GM12892 (cell line): ENCODE measurements around the gene GPR55.
"Not testable (repeated sequence)": the region's sequence is repeated elsewhere in the genome, so short reads cannot be mapped to it uniquely, and the experiment has no call there.

Experiments
- DNase-seq: peaks from one replicate; pipeline ENCODE4 v3.0.0; 2011; ENCODE audit not compliant: insufficient read length
- FAIRE-seq: peaks from 2 replicates; lab custom pipeline; 2011; peaks lifted over from hg19 to GRCh38; lab: Jason Lieb, UNC
- POLR2A ChIP-seq: IDR thresholded peaks from 2 replicates; pipeline ENCODE4 v1.6.1; 2011; ENCODE audit warnings: low read depth, low read length, control low read depth
- POLR2AphosphoS5 ChIP-seq: IDR thresholded peaks from 2 replicates; pipeline ENCODE4 v1.6.1; 2011; ENCODE audit warnings: low read depth, low read length, control low read depth
- TAF1 ChIP-seq: IDR thresholded peaks from 2 replicates; pipeline ENCODE4 v1.6.1; 2011; ENCODE audit warnings: low read depth, mild to moderate bottlenecking, control low read depth, low read length, borderline replicate concordance

Gene GPR55

DNA sequence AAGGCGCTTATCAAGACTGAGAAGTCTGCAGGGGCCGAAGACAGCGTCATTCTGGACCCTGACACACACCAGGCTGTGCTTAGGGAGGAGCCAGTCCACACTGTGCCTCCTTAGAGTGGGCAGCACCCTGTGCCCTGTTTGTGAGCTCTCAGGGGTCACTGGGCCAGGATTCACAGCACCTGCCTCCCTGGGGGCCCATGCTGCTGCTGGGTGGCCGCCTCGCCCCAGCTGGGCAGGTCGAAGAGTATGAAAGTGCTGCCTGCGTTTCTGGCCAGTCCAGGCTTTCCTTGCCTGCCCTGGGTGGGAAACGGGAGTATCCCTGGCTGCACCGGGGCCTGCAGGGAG is 15.4 kb upstream of the GPR55 start:
- no peak for DNase-seq
- TF ChIP-seq POLR2A (no peak), TAF1 (no peak), POLR2AphosphoS5 (no peak)
- no peak for FAIRE-seq

DNA sequence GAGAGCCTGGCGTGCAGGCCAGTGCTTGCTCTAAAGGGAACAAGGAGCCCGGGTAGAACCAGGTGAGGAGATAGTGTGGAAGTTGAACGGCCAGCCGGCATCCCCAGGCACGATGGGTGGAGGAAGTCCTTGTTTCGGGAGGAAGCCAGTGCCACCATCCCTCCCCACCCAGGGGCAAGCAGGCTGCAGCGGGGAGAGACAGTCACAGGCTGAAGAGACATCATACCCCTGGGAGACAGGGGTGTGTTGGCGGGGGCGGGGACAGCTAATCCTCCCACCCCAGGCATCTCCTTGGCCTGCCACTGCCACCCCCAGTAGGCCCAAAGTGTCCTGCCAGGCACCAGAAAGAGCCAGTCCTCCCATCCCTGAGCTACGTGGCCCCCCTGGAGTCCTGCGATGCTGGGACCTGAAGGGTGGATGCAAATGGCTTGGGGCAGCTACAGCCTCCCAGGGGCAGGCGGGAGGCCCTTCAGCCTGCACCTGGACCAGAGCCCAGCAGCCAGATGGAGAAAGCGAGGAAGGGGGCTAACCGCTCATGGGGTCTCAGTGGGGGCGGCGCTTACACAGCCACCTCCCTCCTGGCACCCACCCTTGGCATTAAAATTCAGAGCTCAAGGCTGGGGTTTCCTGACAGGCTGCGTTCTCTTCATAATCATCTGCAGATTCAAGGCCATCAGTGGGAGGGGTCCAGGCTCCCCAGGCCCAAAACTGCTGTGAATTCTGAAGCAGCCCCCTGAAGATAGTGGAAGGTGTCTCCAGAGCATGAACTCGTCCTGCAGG is 14.8 kb upstream of the GPR55 start:
- TF ChIP-seq POLR2AphosphoS5 (no peak), POLR2A (no peak), TAF1 (no peak)
- FAIRE-seq = no peak
- DNase-seq = no peak

DNA sequence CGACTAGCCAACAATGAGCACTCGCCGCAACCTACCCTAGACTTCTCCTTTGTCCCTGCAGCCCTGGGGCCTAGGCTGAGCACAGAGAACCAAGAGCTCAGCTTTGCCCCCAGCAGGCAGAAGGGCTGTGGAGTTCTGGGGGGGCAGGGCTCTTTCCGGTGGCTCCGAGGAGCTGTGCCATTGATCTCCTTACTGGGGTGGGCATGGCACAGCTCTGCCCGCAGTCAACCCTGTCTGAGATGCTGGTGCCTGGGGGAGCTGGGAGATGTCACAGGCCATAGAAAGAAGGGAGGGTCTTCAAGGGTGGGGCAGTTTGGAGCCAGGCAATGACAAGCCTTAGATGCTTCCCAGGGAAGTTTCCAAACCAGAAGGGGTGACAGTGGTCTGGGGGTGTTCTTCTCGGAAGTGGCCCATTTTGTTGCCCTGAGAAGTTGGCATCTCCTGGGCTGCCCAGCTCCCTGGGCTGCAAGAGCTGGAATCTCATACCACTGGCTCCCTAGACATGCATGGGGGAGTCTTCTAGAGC is 14.1 kb upstream of the GPR55 start:
- no peak for DNase-seq
- no peak for FAIRE-seq
- TF ChIP-seq POLR2A (no peak), POLR2AphosphoS5 (no peak), TAF1 (no peak)

DNA sequence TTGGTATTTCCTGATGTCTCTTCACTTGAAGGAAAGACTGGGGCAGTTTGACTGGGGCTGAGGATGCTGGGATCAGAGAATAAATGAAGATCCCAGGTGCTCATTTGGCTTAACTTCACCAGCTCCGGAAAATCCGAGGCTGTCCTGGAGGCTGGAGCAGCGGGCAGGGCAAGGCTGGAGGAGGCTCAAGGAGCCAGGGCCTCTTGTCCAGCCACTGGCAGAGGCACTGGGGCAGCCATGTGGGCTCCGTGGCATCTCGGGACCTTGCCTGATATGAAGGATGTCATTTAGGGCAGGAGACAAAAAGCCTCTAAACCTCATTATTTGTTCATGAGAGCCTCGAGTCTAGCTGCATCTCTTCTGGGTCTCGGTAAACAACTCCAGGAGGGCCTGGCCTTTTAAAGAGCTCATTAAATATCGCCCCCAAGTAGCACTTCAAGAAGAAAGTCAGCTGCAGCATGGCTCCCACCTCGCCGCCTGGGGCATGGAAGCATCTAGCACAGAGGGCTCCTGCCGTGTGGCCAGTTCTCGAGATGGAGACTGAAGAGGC is 13.5 kb upstream of the GPR55 start:
- DNase-seq (no peak), FAIRE-seq (no peak)
- TF ChIP-seq POLR2A (no peak), POLR2AphosphoS5 (no peak), TAF1 (no peak)

DNA sequence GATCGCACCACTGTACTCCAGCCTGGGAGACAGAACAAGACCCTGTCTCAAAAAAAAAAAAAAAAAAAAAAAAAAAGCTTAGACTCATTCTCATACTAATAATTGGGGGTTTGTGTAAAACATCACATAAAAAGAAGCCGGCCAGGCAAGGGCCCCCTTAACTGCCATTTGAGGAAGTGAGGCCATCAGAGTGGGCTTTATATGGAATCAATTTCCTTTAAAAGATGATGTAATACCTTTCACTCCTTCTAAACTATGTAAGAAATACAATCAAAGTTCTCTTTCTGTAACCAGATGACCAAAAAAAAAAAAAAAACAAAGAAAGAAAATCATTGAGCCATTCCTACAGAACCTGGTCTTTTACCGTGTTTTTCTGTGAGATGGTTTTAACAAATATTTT is 13.1 kb upstream of the GPR55 start:
- no peak for DNase-seq
- TF ChIP-seq TAF1 = no peak
- no peak for TF ChIP-seq POLR2A
- no peak for TF ChIP-seq POLR2AphosphoS5
- FAIRE-seq = no peak

- DNase-seq (no peak), FAIRE-seq (no peak)
- TF ChIP-seq POLR2AphosphoS5 (no peak), POLR2A (no peak), TAF1 (no peak)
These were observed 12.3 kb upstream of the GPR55 start for GRCh38 chr2:230937362-230937761.

DNA sequence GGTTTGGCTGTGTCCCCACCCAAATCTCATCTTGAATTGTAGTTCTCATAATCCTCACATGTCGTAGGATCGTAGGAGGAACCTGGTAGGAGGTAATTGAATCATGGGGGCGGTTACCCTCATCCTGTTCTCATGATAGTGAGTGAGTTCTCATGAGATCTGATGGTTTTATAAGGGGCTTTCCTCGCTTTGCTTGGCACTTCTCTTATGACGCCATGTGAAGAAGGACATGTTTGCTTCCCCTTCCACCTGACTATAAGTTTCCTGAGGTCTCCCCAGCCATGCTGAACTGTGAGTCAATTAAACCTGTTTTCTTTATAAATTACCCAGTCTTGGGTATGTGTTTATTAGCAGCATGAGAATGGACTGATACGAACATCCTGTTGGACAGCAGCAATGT is 11.2 kb upstream of the GPR55 start:
- not testable (repeated sequence) for FAIRE-seq, DNase-seq

DNA sequence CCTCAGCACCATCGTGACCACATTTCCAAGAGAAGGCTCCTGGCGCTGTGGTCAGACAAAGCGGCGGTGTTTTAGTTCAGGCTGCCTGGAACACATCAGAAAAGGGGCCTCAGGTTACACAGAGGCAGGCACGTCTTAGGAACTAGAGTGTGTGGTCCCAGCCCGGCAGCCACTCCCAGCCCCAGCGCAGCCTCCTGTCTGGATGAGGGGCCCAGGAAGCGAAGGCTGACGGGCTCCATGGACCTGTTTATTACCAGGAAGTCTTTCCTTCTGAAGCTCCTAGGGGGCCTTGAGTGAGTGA is 10.0 kb upstream of the GPR55 start:
- TF ChIP-seq TAF1 (no peak), POLR2AphosphoS5 (no peak), POLR2A (no peak)
- DNase-seq (no peak), FAIRE-seq (no peak)

DNA sequence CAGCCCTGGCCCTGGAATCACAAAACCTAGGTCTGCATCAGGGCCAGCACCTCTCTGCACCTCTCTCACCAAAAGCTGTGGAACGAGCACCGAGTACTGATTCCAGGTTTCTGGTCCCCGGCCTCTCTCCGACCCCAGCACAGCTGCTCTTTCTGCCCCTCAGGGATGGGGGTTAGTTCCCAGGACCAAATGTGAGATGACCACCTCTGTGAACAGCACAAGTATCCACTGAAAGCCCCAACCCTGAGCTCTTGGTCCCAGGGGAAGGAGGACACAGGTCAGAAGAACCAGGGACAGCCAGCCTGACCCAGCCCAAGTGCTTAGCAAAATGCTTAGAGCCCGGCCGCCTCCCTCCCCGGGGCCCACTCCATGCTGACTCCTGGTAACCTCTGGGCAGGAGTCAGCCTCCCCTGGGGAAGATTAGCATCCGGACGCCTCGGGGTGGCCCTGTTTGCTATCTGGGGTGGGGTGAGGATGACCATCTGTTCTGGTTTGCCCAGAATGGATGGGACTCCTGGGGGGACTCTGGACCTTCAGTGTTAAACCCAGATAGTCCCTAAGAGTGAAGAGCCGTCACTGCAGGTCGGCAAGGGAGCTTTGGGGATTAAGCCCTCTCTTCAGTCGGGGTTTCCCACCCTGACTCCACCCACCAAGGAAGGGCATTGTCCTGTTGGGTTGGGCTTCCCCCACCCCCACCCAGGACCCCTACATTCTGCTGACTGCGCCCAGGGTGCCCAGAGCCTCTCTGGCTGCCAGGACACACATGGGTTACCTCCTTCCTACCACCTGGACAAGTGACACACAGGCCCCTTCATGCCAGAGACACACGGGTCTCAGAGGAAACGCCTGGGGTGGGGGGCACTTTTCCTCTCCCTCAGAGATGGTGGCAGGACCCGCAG is 9.4 kb upstream of the GPR55 start:
- FAIRE-seq = no peak
- TF ChIP-seq TAF1 (no peak), POLR2AphosphoS5 (no peak), POLR2A (no peak)
- no peak for DNase-seq

GRCh38 chr2:230933521-230934180 is 8.6 kb upstream of the GPR55 start:
- TF ChIP-seq POLR2AphosphoS5 = no peak
- DNase-seq = no peak
- no peak for FAIRE-seq

- FAIRE-seq (no peak), DNase-seq (no peak)
These were observed 7.8 kb upstream of the GPR55 start for GRCh38 chr2:230932556-230933511.

More at GRCh38 chr2:230932556-230933511, 7.8 kb upstream of the GPR55 start:
- TF ChIP-seq POLR2A (no peak), POLR2AphosphoS5 (no peak), TAF1 (no peak)
